MCF 10A (cell line): ENCODE data around the gene FYCO1. TPM values are rescaled to one million over a fixed set of nuclear protein-coding genes. Genes with fewer than 3 reads are reported as not detected.

Experiments used
- BruUV-seq: library from RNA; stranded (reverse); fragments of 400-500 nt; replicated peaks from 2 replicates; lab custom pipeline; 2021; lab: Mats Ljungman, UMichigan
- CTCF ChIA-PET: fragments of 300-600 bp; sonication (Branson Sonifier 250); formaldehyde crosslinking; extraction: SDS; loops from one replicate; lab custom pipeline; 2021; ENCODE audit warnings: antibody characterized with exemption, inconsistent platforms; lab: Yijun Ruan, JAX
- POLR2A ChIA-PET: fragments of 300-600, 350-650 bp; sonication (Branson Sonifier 250); formaldehyde crosslinking; extraction: SDS; loops from one replicate; lab custom pipeline; 2020; ENCODE audit warnings: antibody characterized with exemption, inconsistent platforms; lab: Yijun Ruan, JAX
- DNase-seq: peaks from one replicate; pipeline ENCODE4 v3.0.0-alpha.2; 2018; ENCODE audit not compliant: unreplicated experiment
- H3K27ac Mint-ChIP-seq: one replicate; pipeline ENCODE4 v1.8.0; 2022; ENCODE audit warnings: mild to moderate bottlenecking, low read depth, mixed read lengths; ENCODE audit not compliant: unreplicated experiment
- H3K27me3 Mint-ChIP-seq: one replicate; pipeline ENCODE4 v1.8.0; 2022; ENCODE audit warnings: mixed read lengths; ENCODE audit not compliant: insufficient read depth, unreplicated experiment
- H3K36me3 Mint-ChIP-seq: one replicate; pipeline ENCODE4 v1.8.0; 2022; ENCODE audit warnings: mild to moderate bottlenecking, moderate library complexity, mixed read lengths; ENCODE audit not compliant: insufficient read depth, unreplicated experiment
- H3K4me1 Mint-ChIP-seq: one replicate; pipeline ENCODE4 v1.8.0; 2022; ENCODE audit warnings: mixed read lengths; ENCODE audit not compliant: insufficient read depth, unreplicated experiment
- H3K4me3 Mint-ChIP-seq: one replicate; pipeline ENCODE4 v1.8.0; 2022; ENCODE audit warnings: mild to moderate bottlenecking, moderate library complexity, mixed read lengths; ENCODE audit not compliant: unreplicated experiment
- H3K9me3 Mint-ChIP-seq: one replicate; pipeline ENCODE4 v1.8.0; 2022; ENCODE audit warnings: mixed read lengths; ENCODE audit not compliant: unreplicated experiment
- intact Hi-C: fragments of 100-400 bp; cut with micrococcal nuclease; formaldehyde crosslinking; loops from 2 replicates; pipeline ENCODE4 v1.14.1; 2022
- total RNA-seq: library from RNA; stranded (reverse); gene quantifications from 2 replicates; pipeline ENCODE4 v1.2.3, GENCODE V29; 2022
- TF ChIP-seq, protein P1 (sequence below): fragments of 200-600 bp; IDR thresholded peaks from one replicate; pipeline ENCODE4 v1.8.0; 2022; ENCODE audit warnings: antibody characterized with exemption, mild to moderate bottlenecking; ENCODE audit not compliant: unreplicated experiment

The FYCO1 gene
- total RNA-seq, 1 experiment from 2014 or later = 18.4 TPM

- peaks cover 23% of the 10 kb centered on the region for H3K36me3 Mint-ChIP-seq
- peaks cover 35% of the 10 kb centered on the region for H3K4me1 Mint-ChIP-seq
- DNase-seq = peak; percentile 59
- CTCF ChIA-PET = no interaction called here
- peak overlapping the region; percentile 26 for H3K27ac Mint-ChIP-seq
- H3K9me3 Mint-ChIP-seq = no peaks in the 10 kb centered on the region
- POLR2A ChIA-PET = interaction anchor here (0.6 to 1.0 kb wide), 2 partner anchors 14 to 1173 kb away, joined by 3 to 7 read pairs; no protein-coding TSS in a partner anchor
- H3K4me3 Mint-ChIP-seq = no peak overlapping the region
- no TSS peak for BruUV-seq
- TF ChIP-seq, protein P1, sequence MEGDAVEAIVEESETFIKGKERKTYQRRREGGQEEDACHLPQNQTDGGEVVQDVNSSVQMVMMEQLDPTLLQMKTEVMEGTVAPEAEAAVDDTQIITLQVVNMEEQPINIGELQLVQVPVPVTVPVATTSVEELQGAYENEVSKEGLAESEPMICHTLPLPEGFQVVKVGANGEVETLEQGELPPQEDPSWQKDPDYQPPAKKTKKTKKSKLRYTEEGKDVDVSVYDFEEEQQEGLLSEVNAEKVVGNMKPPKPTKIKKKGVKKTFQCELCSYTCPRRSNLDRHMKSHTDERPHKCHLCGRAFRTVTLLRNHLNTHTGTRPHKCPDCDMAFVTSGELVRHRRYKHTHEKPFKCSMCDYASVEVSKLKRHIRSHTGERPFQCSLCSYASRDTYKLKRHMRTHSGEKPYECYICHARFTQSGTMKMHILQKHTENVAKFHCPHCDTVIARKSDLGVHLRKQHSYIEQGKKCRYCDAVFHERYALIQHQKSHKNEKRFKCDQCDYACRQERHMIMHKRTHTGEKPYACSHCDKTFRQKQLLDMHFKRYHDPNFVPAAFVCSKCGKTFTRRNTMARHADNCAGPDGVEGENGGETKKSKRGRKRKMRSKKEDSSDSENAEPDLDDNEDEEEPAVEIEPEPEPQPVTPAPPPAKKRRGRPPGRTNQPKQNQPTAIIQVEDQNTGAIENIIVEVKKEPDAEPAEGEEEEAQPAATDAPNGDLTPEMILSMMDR = no peak
- H3K27me3 Mint-ChIP-seq = no peaks in the 10 kb centered on the region
- intact Hi-C loops = no loop called here
These were observed 9.2 kb downstream of the FYCO1 start for GRCh38 chr3:45986303-45986982.

DNA sequence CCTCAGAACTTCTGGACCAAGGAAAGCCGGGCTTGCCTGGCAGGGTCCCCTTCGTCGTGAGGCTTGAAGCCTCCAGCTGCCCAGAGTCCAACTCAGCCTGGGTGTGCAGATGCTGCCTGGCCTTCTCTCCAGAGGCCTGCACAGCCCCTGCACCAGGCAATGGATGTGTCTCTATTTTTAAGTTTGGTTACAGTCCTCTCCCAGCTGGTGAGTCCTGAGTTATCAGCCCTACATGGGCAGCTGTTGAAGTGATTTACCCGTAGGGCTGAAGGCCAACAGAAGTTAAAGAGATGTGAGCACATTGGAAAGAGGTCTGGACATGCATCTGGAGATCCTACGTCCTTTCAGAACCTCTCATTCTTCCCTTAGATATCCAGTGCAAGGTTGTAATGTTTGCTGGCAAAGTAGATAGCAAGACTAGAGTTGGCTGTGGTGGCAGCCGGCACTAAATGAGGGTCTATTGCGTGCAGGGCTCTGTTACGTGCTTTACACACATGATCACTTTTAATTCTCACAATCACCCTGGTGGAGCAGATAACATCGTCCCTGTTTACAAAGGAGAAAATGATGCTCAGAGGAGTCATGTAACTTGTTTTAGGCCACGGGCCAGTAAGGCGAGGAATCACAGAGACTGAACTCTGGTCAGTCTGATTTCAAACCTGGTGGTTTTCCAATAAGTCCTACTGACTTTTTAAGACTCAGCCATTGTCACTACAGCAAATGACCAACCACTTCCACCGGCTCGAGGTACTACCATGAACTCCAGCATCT lies 9.9 kb downstream of the FYCO1 start:
- Mint-ChIP-seq H3K4me1 (peaks cover 35% of the 10 kb centered on the region), H3K36me3 (peaks cover 30% of the 10 kb centered on the region), H3K4me3 (no peak overlapping the region), H3K27ac (peak overlapping the region; percentile 26), H3K9me3 (no peaks in the 10 kb centered on the region), H3K27me3 (no peaks in the 10 kb centered on the region)
- DNase-seq = no peak
- TF ChIP-seq, protein P1 = no peak
- ChIA-PET POLR2A (interaction anchor here (1.0 kb wide), 1 partner anchor 13 kb away, joined by 7 read pairs; no protein-coding TSS in a partner anchor), CTCF (no interaction called here)
- intact Hi-C loops = no loop called here
- no TSS peak for BruUV-seq

DNA sequence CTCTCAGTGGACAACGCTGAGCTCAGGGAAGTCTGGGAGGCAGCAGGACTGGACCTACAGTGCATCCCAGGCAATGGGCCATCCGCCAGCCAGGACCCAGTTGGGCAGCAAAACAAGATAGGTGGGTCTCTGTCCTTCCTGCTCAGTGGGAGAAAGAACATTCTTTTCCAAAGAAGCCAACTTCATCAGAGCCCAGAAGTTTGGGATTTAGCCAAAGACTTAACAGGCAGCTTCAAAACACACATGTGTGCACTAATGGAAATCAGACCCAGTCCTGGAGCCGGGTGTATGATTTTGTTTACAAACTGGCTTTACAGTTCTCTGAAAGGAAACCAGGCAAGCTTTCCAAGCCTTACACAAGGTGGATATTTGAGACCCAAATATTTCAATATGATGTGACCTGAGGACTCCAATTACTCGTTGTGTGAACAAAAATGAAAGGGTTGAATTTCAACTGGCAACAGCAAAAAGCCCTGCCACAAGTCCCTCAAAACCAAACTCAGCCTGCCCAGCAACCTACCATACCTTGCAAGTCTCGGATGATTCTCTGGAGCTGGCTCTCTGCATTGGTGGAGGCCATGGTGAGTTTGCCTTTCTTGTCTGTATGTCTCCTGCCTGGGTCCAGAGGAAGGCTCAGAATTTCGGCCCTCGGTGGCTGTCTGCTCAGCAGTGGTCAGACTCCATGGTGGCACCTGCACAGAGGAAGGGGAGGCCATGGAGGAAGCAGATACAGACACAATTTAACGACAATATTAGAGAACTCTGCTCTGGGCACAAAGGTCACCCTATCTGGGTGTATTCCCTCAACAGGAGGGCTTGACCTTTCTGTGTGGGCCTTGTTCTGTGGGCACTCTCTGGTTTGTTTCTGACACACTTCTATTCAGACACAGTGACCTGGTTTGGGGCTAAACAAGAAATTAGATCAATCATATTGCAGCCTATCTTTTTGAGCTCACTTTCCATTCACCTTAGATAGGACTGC lies 11.0 kb downstream of the FYCO1 start:
- H3K27ac Mint-ChIP-seq = no peak overlapping the region
- CTCF ChIA-PET = interaction anchor here (0.5 kb wide), 1 partner anchor 80 kb away, joined by 3 read pairs; no protein-coding TSS in a partner anchor
- POLR2A ChIA-PET = interaction anchor here (0.9 kb wide), 1 partner anchor 9 kb away, joined by 3 read pairs; no protein-coding TSS in a partner anchor
- no peaks in the 10 kb centered on the region for H3K9me3 Mint-ChIP-seq
- BruUV-seq = no TSS peak
- H3K4me3 Mint-ChIP-seq = no peak overlapping the region
- intact Hi-C loops = no loop called here
- peaks cover 34% of the 10 kb centered on the region for H3K4me1 Mint-ChIP-seq
- no peaks in the 10 kb centered on the region for H3K27me3 Mint-ChIP-seq
- DNase-seq = no peak
- TF ChIP-seq, protein P1 = no peak
- peaks cover 39% of the 10 kb centered on the region for H3K36me3 Mint-ChIP-seq
